GM12865 (cell line): ENCODE results near the gene CSTPP1.
"Not testable (repeated sequence)": the region's sequence is repeated elsewhere in the genome, so short reads cannot be mapped to it uniquely, and the experiment has no call there.

Source experiments
- DNase-seq: peaks from one replicate; pipeline ENCODE4 v3.0.0; 2010; ENCODE audit warnings: low read depth
- H3K4me3 ChIP-seq: 2 replicates; pipeline ENCODE4 v1.5.1; 2011; ENCODE audit warnings: mild to moderate bottlenecking, low read depth, low read length, control low read depth
- CTCF ChIP-seq: IDR thresholded peaks from 2 replicates; pipeline ENCODE4 v1.5.1; 2011; ENCODE audit warnings: low read length, control low read depth, low read depth, inconsistent platforms; ENCODE audit not compliant: insufficient read depth; ENCODE audit errors: missing control alignments

CSTPP1 gene

GRCh38 chr11:47207459-47207858 lies 270.9 kb downstream of the CSTPP1 start:
- no peak for TF ChIP-seq CTCF
- no peak for DNase-seq

GRCh38 chr11:47208008-47208552 lies 271.5 kb downstream of the CSTPP1 start:
- not testable (repeated sequence) for DNase-seq, H3K4me3 ChIP-seq

More at GRCh38 chr11:47207459-47207858, 270.9 kb downstream of the CSTPP1 start:
- H3K4me3 ChIP-seq = no peak overlapping the region

GRCh38 chr11:47208628-47209027 lies 272.1 kb downstream of the CSTPP1 start:
- no peak overlapping the region for H3K4me3 ChIP-seq
- no peak for DNase-seq
- TF ChIP-seq CTCF = no peak
